ENCODE results near the gene SLC12A6. TPM values are rescaled to one million over a fixed set of nuclear protein-coding genes. Genes with fewer than 3 reads are reported as not detected.

The SLC12A6 gene
- polyA plus RNA-seq, 1 donor from 2014 or later: 7.3 TPM

GRCh38 chr15:34339946-34340345 is 2.4 kb upstream of the SLC12A6 start:
- no peak overlapping the region for H3K27ac ChIP-seq (ENCODE audit: low read length)
- H3K9me2 ChIP-seq (ENCODE audit: insufficient read depth, low read length): no peaks in the 10 kb centered on the region
- H3K79me2 ChIP-seq (replicated peaks; ENCODE audit: insufficient read depth, low read length): peaks cover 21% of the 10 kb centered on the region
- no peaks in the 10 kb centered on the region for H4K20me1 ChIP-seq (ENCODE audit: insufficient read depth)
- H3K27me3 ChIP-seq (ENCODE audit: insufficient read depth, low read depth, low read length): no peaks in the 10 kb centered on the region
- H3K9ac ChIP-seq (ENCODE audit: low read length): no peak overlapping the region
- H3K4me2 ChIP-seq (ENCODE audit: low read length): no peak overlapping the region
- H3K36me3 ChIP-seq (ENCODE audit: insufficient read depth, low read length): no peaks in the 10 kb centered on the region
- H3K4me3 ChIP-seq (ENCODE audit: low read length): no peak overlapping the region
- TF ChIP-seq EZH2 (IDR thresholded peaks at IDR 0.05; ENCODE audit: borderline replicate concordance, insufficient read depth, low read length, poor library complexity, severe bottlenecking): no peak
- no peak for TF ChIP-seq EP300 (conservative IDR thresholded peaks at IDR 0.05; ENCODE audit: poor library complexity, severe bottlenecking)
- TF ChIP-seq REST (IDR thresholded peaks at IDR 0.05; ENCODE audit: borderline replicate concordance): no peak
- no peak for TF ChIP-seq SMC3 (conservative IDR thresholded peaks at IDR 0.05; ENCODE audit: poor library complexity)
- no peak for TF ChIP-seq POLR2AphosphoS5 (IDR thresholded peaks at IDR 0.05)
- no peak for TF ChIP-seq TAF1 (IDR thresholded peaks at IDR 0.05; ENCODE audit: low read depth)
- TF ChIP-seq RAD21 (conservative IDR thresholded peaks at IDR 0.05): no peak
- no peak for TF ChIP-seq MXI1 (conservative IDR thresholded peaks at IDR 0.05; ENCODE audit: poor library complexity, severe bottlenecking)
- no peak for TF ChIP-seq CTCF (IDR thresholded peaks at IDR 0.05; ENCODE audit: poor library complexity, severe bottlenecking)
- H3K9me3 ChIP-seq (ENCODE audit: low read length): no peaks in the 10 kb centered on the region
- no peaks in the 10 kb centered on the region for H3F3A ChIP-seq (ENCODE audit: insufficient read depth, low read length, poor library complexity, severe bottlenecking)
- no peak overlapping the region for H2AFZ ChIP-seq (ENCODE audit: low read depth, low read length)

- H3F3A ChIP-seq (ENCODE audit: insufficient read depth, low read length, poor library complexity, severe bottlenecking): no peaks in the 10 kb centered on the region
- H3K4me3 ChIP-seq (ENCODE audit: low read length): peak overlapping the region; percentile 99
- peaks cover 21% of the 10 kb centered on the region for H3K79me2 ChIP-seq (replicated peaks; ENCODE audit: insufficient read depth, low read length)
- peak overlapping the region; percentile 71 for H3K27ac ChIP-seq (ENCODE audit: low read length)
- peak overlapping the region; percentile 79 for H3K9ac ChIP-seq (ENCODE audit: low read length)
- H3K4me2 ChIP-seq (ENCODE audit: low read length): peak overlapping the region; percentile 66
- H3K9me3 ChIP-seq (ENCODE audit: low read length): no peaks in the 10 kb centered on the region
- H2AFZ ChIP-seq (ENCODE audit: low read depth, low read length): peak overlapping the region; percentile 94
- no peaks in the 10 kb centered on the region for H4K20me1 ChIP-seq (ENCODE audit: insufficient read depth)
- no peaks in the 10 kb centered on the region for H3K9me2 ChIP-seq (ENCODE audit: insufficient read depth, low read length)
- H3K36me3 ChIP-seq (ENCODE audit: insufficient read depth, low read length): no peaks in the 10 kb centered on the region
- H3K27me3 ChIP-seq (ENCODE audit: insufficient read depth, low read depth, low read length): no peaks in the 10 kb centered on the region
- TF ChIP-seq POLR2AphosphoS5 (IDR thresholded peaks at IDR 0.05): no peak
- no peak for TF ChIP-seq MXI1 (conservative IDR thresholded peaks at IDR 0.05; ENCODE audit: poor library complexity, severe bottlenecking)
- TF ChIP-seq CTCF (IDR thresholded peaks at IDR 0.05; ENCODE audit: poor library complexity, severe bottlenecking): no peak
- no peak for TF ChIP-seq TAF1 (IDR thresholded peaks at IDR 0.05; ENCODE audit: low read depth)
- TF ChIP-seq EP300 (conservative IDR thresholded peaks at IDR 0.05; ENCODE audit: poor library complexity, severe bottlenecking): no peak
- no peak for TF ChIP-seq SMC3 (conservative IDR thresholded peaks at IDR 0.05; ENCODE audit: poor library complexity)
These were observed 766 bp upstream of the SLC12A6 start for GRCh38 chr15:34338347-34338746.

All from neural cell (in vitro differentiated cells).